T follicular helper cell (primary cell): ENCODE data around the gene GPC5.
"Not testable (repeated sequence)": the region's sequence is repeated elsewhere in the genome, so short reads cannot be mapped to it uniquely, and the experiment has no call there.

Experiments used
- DNase-seq: peaks from one replicate; pipeline ENCODE4 v3.0.0-alpha.2; 2020; ENCODE audit warnings: low read depth

The GPC5 gene

GRCh38 chr13:92745258-92745657, 1346.8 kb downstream of the GPC5 start:
- no peak for DNase-seq

- DNase-seq: not testable (repeated sequence)
These were observed 1354.3 kb downstream of the GPC5 start for GRCh38 chr13:92752705-92753104.

GRCh38 chr13:92761710-92762109, 1363.3 kb downstream of the GPC5 start:
- DNase-seq: no peak

DNA sequence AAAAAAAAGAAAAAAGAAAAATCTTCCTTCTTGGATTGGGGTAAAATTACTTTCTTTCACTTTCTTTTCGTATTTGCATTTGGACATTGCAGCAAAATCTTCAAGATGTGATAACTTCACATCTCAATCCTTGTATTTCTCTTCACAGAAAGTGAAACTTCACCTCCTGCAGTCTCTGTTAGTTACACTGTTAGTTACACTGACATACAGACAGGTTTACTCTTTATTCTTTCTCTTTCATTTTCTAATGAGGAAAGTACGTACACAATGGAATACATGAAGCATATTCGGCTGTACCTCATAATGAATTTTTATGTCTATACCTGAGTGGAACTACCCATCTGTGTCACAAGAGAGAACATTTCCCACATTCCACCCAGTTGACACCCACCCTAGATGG, 1369.0 kb downstream of the GPC5 start:
- no peak for DNase-seq

GRCh38 chr13:92768602-92769001, 1370.2 kb downstream of the GPC5 start:
- no peak for DNase-seq

DNA sequence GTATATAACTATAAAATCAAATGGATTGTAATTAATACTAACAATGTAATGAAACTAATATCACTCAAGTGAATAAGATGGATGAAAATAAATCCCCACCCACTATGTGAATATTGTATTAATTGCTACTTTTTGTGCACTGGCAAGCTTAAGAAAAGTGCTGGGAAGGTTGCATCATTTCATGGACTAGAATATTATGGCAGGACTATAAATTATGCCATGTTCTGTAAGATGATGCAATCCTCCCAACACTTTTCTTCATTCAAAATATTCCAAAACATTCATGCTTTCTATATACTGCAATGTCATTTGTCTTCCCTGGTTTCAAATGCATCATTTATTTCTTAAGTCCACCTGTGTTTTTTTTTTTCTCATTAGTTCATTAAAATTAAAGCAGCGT, 1370.6 kb downstream of the GPC5 start:
- no peak for DNase-seq

- no peak for DNase-seq
These were observed 1377.2 kb downstream of the GPC5 start for GRCh38 chr13:92775658-92776057.

DNA sequence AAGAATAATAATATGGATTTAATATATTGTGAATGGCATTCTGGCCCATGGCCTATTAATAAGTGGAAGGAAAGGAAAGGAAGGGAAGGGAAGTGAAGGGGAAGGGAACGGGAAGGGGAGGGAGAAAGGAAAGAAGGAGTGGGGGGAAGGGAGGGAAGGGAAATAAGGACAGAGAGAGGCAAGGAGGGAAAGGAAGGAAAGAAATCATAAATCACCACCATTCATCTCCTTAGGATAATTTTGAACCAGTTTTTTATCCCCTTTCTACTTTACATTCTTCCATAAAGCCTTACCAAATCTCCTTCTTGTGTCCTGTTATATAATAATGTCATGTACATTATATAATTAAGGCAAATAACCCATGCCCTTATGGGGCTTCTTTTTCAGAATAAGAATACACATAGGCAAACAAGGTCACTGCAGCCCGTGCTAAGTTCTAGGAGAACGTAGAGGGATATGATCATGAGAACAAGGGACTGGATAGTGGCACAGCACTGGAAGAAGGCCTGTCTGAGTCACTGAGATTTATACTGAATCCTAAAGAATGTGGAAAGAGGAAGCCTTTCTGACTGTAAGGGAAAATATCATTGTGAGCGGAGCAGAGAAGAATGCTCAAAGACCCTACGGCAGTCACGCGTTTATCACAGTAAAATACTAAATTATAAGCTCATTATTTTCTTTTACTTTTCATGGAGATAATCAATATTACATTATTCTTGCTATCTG, 1383.7 kb downstream of the GPC5 start:
- DNase-seq: no peak

- no peak for DNase-seq
These were observed 1404.4 kb downstream of the GPC5 start for GRCh38 chr13:92802776-92803175.

GRCh38 chr13:92804346-92804745, 1405.9 kb downstream of the GPC5 start:
- no peak for DNase-seq

DNA sequence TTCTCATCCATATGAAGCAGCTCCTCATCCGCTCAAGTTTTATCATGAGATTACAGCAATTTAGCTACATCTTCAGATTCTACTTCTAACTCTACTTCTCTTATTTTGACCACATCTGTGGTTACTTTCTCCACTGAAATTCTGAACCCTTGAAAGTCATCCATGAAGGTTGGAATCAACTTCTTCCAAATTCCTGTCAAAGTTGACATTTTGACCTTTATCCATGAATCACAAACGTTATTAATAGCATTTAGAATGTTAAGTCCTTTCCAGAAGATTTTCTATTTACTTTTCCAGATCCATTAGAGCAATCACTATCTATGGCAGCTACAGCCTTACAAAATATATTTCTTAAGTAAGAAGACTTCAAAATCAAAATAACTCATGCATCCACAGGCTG, 1406.5 kb downstream of the GPC5 start:
- no peak for DNase-seq

DNA sequence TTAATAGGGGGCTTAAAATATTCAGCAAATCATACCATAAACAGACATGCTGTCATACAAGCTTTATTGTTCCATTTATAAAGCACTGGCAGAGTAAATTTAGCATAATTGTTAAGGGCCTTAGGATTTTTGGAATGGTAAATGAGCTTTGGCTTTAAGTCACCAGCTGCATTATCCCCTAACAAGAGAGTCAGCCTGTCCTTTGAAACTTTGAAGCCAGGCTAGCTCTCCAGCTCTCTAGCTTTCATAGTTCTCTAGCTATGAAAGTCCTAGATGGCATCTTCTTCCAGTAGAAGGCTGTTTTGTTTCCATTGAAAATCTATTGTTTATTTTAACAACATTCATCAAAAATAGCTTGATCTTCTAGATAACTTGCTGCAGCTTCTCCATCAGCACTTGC, 1407.3 kb downstream of the GPC5 start:
- DNase-seq: no peak

GRCh38 chr13:92806215-92806614, 1407.8 kb downstream of the GPC5 start:
- DNase-seq: no peak

DNA sequence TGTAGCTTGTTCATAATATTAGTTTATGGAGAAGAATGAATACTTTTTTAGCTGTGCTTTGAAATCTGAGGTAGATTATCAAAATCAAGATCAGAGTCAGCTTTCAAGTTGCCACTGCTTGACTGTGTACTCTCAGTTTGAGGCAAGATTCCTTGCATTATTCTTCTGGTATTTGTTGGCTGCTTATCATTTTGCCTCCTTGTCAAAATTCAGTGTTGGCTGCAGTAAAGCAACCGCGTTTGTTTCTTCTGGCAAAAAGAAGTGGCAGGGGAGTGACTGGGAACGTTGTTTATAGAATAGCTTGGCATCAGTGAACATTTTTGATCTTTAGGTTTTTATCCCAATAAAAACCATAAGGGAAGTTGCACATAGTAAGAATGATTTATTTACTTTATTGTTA, 1408.9 kb downstream of the GPC5 start:
- no peak for DNase-seq

- DNase-seq: no peak
These were observed 1409.5 kb downstream of the GPC5 start for GRCh38 chr13:92807966-92808365.

DNA sequence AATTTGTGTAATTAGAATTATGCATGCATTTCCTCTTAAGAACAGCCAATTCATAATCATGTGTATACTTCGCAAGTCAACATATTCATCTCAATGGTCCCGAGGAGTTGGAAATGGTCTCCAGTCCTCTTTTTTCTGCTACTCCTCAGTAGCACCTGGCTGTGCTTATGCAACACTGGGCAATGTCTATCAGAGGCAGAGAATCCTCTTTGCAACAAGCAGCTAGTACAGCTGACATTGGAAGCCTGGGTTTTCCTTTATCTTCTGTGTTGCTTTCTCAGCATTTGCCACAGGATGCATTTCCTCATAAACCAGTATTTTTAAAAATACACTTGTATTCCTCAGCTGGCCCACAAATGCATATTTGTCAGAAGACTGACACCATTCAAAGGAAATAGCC, 1422.9 kb downstream of the GPC5 start:
- DNase-seq: no peak

- DNase-seq: no peak
These were observed 1424.6 kb downstream of the GPC5 start for GRCh38 chr13:92823059-92823458.

GRCh38 chr13:92825938-92826596, 1427.6 kb downstream of the GPC5 start:
- no peak for DNase-seq

- DNase-seq: no peak
These were observed 1429.1 kb downstream of the GPC5 start for GRCh38 chr13:92827503-92827902.

DNA sequence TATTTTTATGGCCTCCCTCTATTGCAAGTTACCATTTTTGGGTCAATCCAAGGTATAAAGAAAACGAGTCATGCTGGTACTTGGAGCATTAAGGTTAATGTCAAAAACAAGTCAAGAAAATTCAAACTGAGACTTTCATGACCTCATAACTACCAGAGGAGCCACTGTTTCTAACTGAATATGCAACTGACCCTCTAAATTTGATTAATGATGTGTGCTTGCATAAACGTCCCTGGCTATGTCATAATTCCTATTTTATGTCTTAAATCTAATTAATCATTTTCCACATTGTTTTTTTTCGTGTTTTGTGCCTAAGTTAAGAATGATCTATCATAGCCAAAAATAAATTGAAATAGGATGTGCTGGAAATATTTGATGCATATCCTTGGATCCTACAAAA, 1431.5 kb downstream of the GPC5 start:
- no peak for DNase-seq

DNA sequence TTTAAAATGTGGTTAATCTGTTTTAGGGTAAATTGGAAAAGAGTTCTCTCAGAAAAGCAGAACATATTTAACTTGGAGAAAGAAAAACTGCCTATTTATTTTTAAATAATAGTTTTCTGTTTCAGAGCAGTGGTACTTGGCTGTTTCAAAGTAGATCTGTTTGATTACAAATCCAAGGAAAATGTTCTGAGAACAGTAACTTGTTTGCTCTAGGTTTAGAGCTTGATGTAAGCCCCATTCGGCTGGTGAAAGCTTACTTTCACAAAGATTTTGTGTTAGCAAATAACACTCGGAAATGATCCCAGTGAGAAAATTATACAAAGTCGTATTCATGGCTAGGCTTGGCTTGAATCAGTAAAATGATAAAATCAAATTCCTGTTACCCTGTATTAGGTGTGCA, 1432.4 kb downstream of the GPC5 start:
- no peak for DNase-seq

DNA sequence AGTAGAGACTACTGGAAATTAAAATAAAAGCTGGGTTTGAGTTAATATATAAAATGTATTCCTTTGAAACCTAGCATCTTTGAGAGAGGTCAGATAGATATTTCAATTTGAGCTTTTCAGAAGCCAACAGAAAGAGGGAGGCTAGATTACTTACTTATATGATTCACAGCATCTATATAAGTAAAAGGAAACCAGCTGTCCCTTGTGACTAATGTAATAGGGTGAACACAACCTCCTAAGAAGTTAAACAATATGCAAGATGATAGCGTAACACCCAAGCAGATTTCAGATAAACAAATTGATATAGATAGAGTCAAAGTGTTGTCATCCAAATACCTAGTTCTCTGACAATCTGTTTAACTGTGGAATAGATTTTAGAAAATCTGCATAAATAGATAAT, 1434.7 kb downstream of the GPC5 start:
- DNase-seq: no peak

DNA sequence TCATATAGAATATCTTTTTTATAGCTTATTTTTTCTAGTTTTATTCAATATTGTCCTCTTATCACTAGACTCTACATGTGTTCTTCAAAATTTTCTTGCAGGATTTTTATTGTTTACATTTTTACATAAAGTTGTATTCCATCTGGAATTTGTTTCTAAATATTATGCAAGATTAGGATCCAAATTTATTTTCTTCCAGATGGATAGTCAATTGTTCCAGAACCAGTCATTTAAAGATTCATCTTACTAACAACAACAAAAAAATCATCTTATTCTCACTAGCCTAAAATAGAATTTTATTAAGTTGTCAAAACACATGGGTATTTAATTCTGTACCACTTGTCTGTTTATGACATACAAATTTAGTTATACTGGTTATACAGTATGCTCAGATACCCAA, 1437.8 kb downstream of the GPC5 start:
- DNase-seq: no peak

DNA sequence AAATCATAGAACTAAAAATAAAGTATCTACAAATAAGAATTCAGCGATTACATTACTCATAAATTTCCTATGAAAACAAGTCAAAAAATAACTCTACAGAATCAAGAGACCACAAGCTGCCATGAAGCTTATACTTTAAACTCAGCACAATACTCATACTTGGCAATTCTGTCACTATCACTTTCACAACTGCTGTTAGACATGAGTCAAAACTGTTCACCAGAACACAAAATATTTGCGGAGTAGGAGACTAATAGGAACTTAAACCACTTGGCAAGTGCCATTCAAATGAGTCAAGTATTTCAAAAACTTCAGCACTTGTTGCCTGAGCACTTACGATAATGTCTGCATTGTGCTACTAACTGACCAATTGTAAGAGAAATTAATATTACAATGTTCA, 1440.4 kb downstream of the GPC5 start:
- no peak for DNase-seq
